Heart right ventricle (tissue), 16 donors: ENCODE results near the gene TTC7B. TPM values are rescaled to one million over a fixed set of nuclear protein-coding genes. Genes with fewer than 3 reads are reported as not detected.

Source experiments
- ATAC-seq, 8 donors: fragments of 200-7000 bp; cut with Tn5 transposase; one replicate each; pipeline ENCODE4 v1.9.1; 2020; ENCODE audit warnings: mild to moderate bottlenecking in 8 of 8, moderate library complexity in 8 of 8, moderate number of reproducible peaks in 1 of 8
- DNase-seq, 2 donors: peaks; one replicate each; pipeline ENCODE4 v3.0.0-alpha.2; 2020
- H3K27ac ChIP-seq, 10 donors: fragments of 200-600 bp; sonication (generic) in 2 of 10; one replicate each; pipeline versions ENCODE4 v1.5.0 to v1.8.0; 2020 to 2022; ENCODE audit warnings: mild to moderate bottlenecking in 3 of 10
- H3K27me3 ChIP-seq, 7 donors: fragments of 200-600 bp; one replicate each; pipeline ENCODE4 v1.8.0; 2021 to 2022; ENCODE audit warnings: mild to moderate bottlenecking in 2 of 7
- H3K36me3 ChIP-seq, 9 donors: fragments of 200-600 bp; sonication (generic) in 1 of 9; one replicate each; pipeline versions ENCODE4 v1.5.0 to v1.8.0; 2020 to 2022; ENCODE audit warnings: mild to moderate bottlenecking in 2 of 9
- H3K4me1 ChIP-seq, 9 donors: fragments of 200-600 bp; sonication (generic) in 1 of 9; one replicate each; pipeline versions ENCODE4 v1.5.0 to v1.8.0; 2020 to 2022; ENCODE audit warnings: mild to moderate bottlenecking in 4 of 9
- H3K4me3 ChIP-seq, 10 donors: fragments of 200-600 bp; sonication (generic) in 2 of 10; one replicate each; pipeline versions ENCODE4 v1.5.0 to v1.8.0; 2020 to 2022; ENCODE audit warnings: mild to moderate bottlenecking in 7 of 10, moderate library complexity in 2 of 10
- H3K9me3 ChIP-seq, 11 donors: fragments of 200-600 bp in 10 of 11; sonication (generic) in 2 of 11; one replicate each; pipeline versions ENCODE4 v1.5.0 to v1.8.0; 2013 to 2022; ENCODE audit warnings: mild to moderate bottlenecking in 2 of 11, control low read depth in 1 of 11, moderate library complexity in 1 of 11
- CTCF ChIP-seq, 9 donors: fragments of 200-600 bp; sonication (generic) in 2 of 9; IDR thresholded peaks; one replicate each; pipeline versions ENCODE4 v1.5.0 to v1.8.0; 2021 to 2022; ENCODE audit warnings: antibody characterized with exemption in 9 of 9, mild to moderate bottlenecking in 5 of 9, moderate library complexity in 1 of 9
- WGBS, 2 donors: extraction: QIAGEN DNeasy Blood & Tissue Kit; methylation state at CpG; one replicate each; pipeline ENCODE4 v1.1.7; 2013; ENCODE audit warnings: inconsistent platforms in 1 of 2; 5-methylcytosine and 5-hydroxymethylcytosine counted together
- intact Hi-C, 10 donors: fragments of 100-400 bp; cut with DNase I; formaldehyde crosslinking; loops; one replicate each; pipeline versions ENCODE4 v1.11.1 to v1.14.2; 2022
- polyA plus RNA-seq, 2 donors: library from polyadenylated mRNA; stranded (reverse); fragments of 200-250 nt; gene quantifications; one replicate each; pipeline ENCODE4 v1.2.3, GENCODE V29; 2013
- total RNA-seq, 10 donors: library from RNA; stranded (reverse); fragmentation: NEBNext Ultra II Directional in 3 of 10; extraction: Animal tissue kit (Norgen Biotek cat#: 25700) in 3 of 10; gene quantifications; one replicate each; pipeline versions ENCODE4 v1.2.1 to v1.2.4, GENCODE V29; 2021 to 2023
- donor health status: Arrhythmogenic right ventricular cardiomyopathy.
- donor health status: ischemic (EF 13 %, LVEDD 7.1; RV severe dilation, severe dysfunction).
- donor health status: healthy with polysubstance abuse.
- donor health status: DM: no; HTN: yes; CAD: no.
- donor health status: DM: no; HTN: no; CAD: no.
- donor health status: ischemic (EF 25% LVEDD 6.9; RV normal size, moderate dysfunction).
- donor health status: ischemic (EF 25% LVEDD 5.7; RV mildly dilated, moderate dysfunction).
- donor health status: healthy.
- donor health status: DM: yes; HTN: yes; CAD: no.
- donor health status: Ischemic cardiomyopathy.
- donor health status: ischemic (EF 35%, LVEDD 5.7; RV mildly dilated, moderate dysfunction).
- donor health status: nonischemic (EF 11% LVEDD 7.7; RV severe dilation, severe dysfunction).
- donor health status: DM: yes; HTN: yes; CAD: no.
- donor health status: PGD.
- donor health status: ischemic (EF 29% LVEDD 5.4; RV normal size, mild dysfunction).
- donor health status: nonischemic (EF 23%, LVEDD 6.1; RV moderate dilation, normal function).

TTC7B gene
- total and polyA plus RNA-seq, 12 donors: 23.0 to 79.4 (median 65.5) TPM

- peaks cover 0 to 5% (median 0%) of the 10 kb centered on the region in 11 donors for H3K9me3 ChIP-seq
- H3K27ac ChIP-seq: no peak overlapping the region
- DNase-seq: no peak
- H3K4me3 ChIP-seq: no peak overlapping the region
- H3K27me3 ChIP-seq: no peaks in the 10 kb centered on the region
- no peak for ATAC-seq
- intact Hi-C loops: loop anchor here in 1 of 10 donors (10.0 kb wide), 1 partner anchor 98 kb away; no protein-coding TSS in a partner anchor
- no peak for TF ChIP-seq CTCF (IDR thresholded peaks at IDR 0.05)
- peaks cover 0 to 16% (median 3%) of the 10 kb centered on the region in 9 donors for H3K4me1 ChIP-seq
- no peaks in the 10 kb centered on the region for H3K36me3 ChIP-seq
These were observed 313.5 kb downstream of the TTC7B start for GRCh38 chr14:90502760-90503159.

DNA sequence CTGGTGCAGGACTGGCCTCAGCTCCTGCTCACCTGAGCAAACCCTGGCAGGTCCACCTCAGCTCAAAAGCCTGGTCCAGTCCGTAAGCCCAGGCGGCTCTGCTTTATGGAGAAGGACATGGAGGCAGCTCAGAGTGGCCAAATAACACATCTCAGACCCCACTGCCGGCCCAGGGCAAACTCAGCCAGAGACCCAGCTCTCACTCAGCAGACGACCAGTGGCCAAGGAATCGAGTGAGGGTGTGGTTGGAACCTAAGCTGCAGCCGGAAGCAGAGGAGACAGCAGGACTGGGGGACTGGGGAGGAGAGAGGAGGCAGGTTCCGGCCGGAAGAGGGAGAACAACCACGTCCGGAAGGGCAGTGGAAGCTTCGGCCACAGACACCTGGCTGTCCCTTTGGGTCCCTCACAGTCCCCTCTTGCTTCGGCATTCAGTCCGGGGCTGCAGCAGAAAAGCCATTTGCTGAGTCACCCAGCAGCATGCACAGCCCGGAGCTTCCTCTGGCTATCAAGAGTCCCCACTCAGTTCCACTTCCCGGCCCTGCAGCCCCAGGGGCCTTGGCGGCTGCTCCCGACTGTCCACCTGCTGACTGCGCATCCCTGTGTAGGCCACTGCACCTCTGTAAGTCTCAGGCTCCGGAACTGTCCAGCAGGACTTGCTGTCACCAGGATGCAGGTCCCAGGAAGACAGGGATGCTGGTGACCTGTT lies 315.4 kb downstream of the TTC7B start:
- TF ChIP-seq CTCF (IDR thresholded peaks at IDR 0.05): no peak

DNA sequence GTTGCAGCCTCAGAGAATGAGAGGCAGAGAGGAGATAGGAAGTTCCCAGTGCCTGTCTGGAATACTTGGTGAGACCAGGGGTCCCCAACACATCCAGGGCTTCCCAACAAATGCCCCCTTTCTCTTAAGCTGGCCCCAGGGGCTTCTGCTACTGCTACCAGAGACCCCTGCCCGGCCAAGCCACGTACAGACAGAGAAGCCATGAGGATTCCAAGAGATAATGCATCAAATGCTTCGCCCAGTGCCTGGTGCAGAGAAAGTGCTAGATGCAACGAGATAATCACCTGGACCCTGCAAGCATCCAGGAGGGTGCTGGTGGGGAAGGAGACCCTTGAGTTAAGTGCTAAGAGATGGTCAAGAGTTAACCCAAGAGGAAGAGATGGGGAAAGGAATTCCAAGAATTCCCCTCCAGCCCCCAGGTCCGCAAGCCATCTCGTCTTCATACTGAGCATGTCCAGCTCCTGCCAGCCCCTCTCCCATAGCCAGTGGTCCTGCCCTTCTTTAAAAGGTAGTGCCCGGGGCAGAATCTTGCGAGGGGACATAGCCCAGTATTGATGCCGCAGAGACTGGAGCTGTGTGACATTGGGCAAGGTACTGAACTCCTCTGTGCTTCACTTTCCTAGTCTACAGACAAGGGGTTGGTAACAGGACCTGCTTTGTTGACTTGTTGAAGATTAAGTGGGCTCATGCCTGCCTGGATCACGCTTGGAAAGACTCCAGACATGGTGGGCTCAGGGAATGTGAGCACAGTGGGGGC lies 316.1 kb downstream of the TTC7B start:
- peak overlapping the region in 1 of 10 donors; percentile 44 for H3K27ac ChIP-seq
- H3K27me3 ChIP-seq: no peaks in the 10 kb centered on the region
- ATAC-seq (no peak), DNase-seq (no peak)
- 57 to 67% methylated on average over 10 of the region's 10 CpGs for WGBS, 2 donors
- no peak for TF ChIP-seq CTCF (IDR thresholded peaks at IDR 0.05)
- intact Hi-C loops: loop anchor here in 1 of 10 donors (10.0 kb wide), 1 partner anchor 95 kb away; no protein-coding TSS in a partner anchor
- H3K36me3 ChIP-seq: no peaks in the 10 kb centered on the region
- no peak overlapping the region for H3K4me3 ChIP-seq
- peaks cover 0 to 16% (median 3%) of the 10 kb centered on the region in 9 donors for H3K4me1 ChIP-seq
- H3K9me3 ChIP-seq: no peaks in the 10 kb centered on the region

More for the DNA sequence above, 315.4 kb downstream of the TTC7B start:
- Histone ChIP-seq H3K27me3 (no peaks in the 10 kb centered on the region), H3K9me3 (no peaks in the 10 kb centered on the region), H3K4me3 (no peak overlapping the region), H3K4me1 (peaks cover 0 to 16% (median 3%) of the 10 kb centered on the region in 9 donors), H3K36me3 (no peaks in the 10 kb centered on the region), H3K27ac (peak overlapping the region in 1 of 10 donors; percentile 44)
- 43 to 52% methylated on average over 19 of the region's 19 CpGs for WGBS, 2 donors
- intact Hi-C loops: loop anchor here in 1 of 10 donors (10.0 kb wide), 1 partner anchor 96 kb away; no protein-coding TSS in a partner anchor
- DNase-seq: no peak
- peak in 7 of 8 donors; percentile 27 to 67 (median 40) for ATAC-seq

- DNase-seq: no peak
- no peaks in the 10 kb centered on the region for H3K36me3 ChIP-seq
- no peaks in the 10 kb centered on the region for H3K27me3 ChIP-seq
- H3K4me3 ChIP-seq: no peak overlapping the region
- H3K27ac ChIP-seq: no peak overlapping the region
- WGBS, 2 donors: 91 to 92% methylated on average over 6 of the region's 6 CpGs
- H3K4me1 ChIP-seq: peaks cover 0 to 16% (median 3%) of the 10 kb centered on the region in 9 donors
- intact Hi-C loops: no loop called here
- ATAC-seq: no peak
- H3K9me3 ChIP-seq: no peaks in the 10 kb centered on the region
- TF ChIP-seq CTCF (IDR thresholded peaks at IDR 0.05): no peak
These were observed 317.1 kb downstream of the TTC7B start for GRCh38 chr14:90499121-90499520.
